Fibroblast of mammary gland (primary cell): Measurements from ENCODE around the gene TMEM120A.

ENCODE experiments used
- DNase-seq: peaks from one replicate; pipeline ENCODE4 v3.0.0-alpha.2; 2010; ENCODE audit warnings: low read depth
- H3K4me3 ChIP-seq: 2 replicates; pipeline ENCODE4 v1.5.1; 2011; ENCODE audit warnings: low read depth, mild to moderate bottlenecking, low read length, moderate library complexity; ENCODE audit not compliant: control insufficient read depth
- TF ChIP-seq, protein P1 (sequence below): conservative IDR thresholded peaks from 2 replicates; pipeline ENCODE4 v1.5.1; 2011; ENCODE audit warnings: low read depth, low read length, inconsistent platforms; ENCODE audit not compliant: control insufficient read depth, insufficient read depth

The TMEM120A gene

DNA sequence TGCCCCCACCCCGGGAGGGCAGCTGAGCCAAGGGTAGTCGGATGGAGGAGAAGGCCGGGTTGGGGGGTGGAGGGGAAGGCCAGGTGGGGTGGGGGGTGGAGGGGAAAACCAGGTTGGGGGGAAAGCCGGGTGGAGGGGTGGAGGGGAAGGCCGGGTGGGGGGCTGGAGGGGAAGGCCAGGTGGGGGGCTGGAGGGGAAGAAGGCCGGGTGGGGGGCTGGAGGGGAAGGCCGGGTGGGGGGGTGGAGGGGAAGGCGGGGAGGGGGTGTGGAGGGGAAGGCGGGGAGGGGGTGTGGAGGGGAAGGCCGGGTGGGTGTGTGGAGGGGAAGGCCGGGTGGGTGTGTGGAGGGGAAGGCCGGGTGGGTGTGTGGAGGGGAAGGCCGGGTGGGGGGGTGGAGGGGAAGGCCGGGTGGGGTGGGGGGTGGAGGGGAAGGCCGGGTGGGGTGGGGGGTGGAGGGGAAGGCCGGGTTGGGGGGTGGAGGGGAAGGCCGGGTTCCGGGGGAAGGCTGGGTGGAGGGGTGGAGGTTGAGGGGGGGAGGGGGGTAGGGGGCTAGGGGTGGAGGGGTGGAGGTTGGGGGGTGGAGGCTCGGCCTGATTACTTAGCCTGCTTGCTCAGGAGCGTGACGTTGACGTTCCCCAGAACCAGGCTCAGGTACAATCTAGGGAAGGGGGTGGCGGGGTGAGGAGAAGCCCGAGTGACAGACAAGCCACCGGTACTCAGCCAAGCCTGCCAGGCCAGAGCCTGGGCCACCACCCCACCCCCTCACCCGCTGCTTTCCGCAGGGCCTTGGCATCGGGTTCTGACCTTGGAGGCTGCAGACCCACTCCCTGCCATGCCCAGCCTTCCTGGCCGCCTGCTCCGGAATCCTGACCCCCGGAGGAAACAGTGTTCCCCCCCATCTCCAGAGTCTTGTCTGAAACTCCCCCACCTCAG lies 5.6 kb downstream of the TMEM120A start:
- H3K4me3 ChIP-seq, result no peak overlapping the region
- TF ChIP-seq, protein P1, sequence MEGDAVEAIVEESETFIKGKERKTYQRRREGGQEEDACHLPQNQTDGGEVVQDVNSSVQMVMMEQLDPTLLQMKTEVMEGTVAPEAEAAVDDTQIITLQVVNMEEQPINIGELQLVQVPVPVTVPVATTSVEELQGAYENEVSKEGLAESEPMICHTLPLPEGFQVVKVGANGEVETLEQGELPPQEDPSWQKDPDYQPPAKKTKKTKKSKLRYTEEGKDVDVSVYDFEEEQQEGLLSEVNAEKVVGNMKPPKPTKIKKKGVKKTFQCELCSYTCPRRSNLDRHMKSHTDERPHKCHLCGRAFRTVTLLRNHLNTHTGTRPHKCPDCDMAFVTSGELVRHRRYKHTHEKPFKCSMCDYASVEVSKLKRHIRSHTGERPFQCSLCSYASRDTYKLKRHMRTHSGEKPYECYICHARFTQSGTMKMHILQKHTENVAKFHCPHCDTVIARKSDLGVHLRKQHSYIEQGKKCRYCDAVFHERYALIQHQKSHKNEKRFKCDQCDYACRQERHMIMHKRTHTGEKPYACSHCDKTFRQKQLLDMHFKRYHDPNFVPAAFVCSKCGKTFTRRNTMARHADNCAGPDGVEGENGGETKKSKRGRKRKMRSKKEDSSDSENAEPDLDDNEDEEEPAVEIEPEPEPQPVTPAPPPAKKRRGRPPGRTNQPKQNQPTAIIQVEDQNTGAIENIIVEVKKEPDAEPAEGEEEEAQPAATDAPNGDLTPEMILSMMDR, result no peak
- no peak for DNase-seq

DNA sequence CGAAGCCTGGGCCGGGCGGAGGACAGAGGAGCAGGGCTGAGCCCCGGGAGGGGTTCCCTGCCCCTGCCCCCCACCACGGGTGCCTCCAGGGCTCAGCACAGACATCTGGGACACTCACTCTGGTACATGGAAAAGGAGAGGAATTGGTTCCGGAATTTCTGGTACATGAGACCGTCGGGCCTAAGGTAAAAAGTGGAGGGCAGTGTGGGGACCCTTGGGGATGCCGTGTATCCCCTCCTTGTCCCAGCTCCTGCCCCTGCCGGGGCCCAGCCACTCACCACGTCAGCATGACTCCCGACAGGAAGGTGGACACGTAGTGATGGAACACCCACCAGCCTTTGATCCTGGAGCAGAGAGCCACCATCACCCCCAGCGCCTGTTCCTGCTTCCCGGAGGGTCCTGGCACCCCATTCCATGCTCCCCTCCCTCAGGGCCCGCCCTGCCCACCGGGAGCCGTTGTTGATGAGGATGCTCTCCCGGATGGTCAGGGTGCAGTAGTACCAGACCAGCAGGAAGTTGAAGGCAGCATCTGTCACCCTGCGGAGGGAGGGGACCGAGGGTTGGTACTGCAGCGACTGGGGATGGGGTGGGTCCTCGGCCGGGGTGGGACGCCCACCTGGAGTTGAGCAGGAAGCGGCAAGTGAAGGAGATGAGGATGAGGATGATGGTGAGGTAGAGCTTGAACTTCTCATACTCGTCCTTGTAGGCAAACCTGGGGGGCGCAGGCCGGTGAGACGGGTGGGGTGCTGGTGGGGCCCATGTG lies 6.4 kb downstream of the TMEM120A start:
- TF ChIP-seq, protein P1, result no peak
- no peak for DNase-seq
- no peak overlapping the region for H3K4me3 ChIP-seq

DNA sequence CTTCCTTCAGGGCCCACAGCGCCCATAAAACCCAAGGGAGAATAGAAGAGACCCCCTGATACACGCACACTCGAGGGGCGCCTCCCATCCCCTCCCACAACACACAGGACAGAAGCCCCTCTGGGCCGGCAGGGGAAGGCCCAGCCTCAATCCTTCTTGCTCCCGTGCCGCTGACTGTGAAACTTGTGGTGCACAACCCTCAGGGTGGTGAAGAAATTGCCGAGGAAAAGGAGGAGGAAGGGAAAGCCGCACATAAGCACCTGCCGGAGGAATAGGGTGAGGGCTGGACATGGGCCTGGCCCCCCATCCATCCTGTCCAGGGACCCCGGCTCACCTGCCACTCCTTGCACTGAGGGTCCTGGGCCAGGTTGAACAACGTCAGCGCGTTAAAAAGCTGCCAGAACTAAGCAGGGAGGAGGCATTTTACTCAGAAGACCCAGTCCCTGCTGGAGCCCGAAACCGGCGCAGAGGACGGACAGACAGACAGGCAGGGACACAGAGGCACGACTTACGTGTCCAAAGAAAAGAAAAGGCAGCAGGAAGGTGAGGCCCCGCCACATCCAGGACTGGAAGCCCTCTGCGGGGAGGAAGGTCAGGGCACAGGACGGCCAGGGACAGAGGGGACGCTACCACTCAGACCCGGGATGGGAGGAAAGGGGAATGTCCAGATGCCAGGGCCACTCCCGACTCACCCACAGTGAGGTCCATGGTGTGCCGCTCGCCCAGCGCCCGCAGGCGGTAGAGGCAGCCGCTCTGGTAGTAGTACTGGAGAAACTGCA lies 7.2 kb downstream of the TMEM120A start:
- no peak for DNase-seq
- TF ChIP-seq, protein P1, result no peak
- H3K4me3 ChIP-seq, result no peak overlapping the region

DNA sequence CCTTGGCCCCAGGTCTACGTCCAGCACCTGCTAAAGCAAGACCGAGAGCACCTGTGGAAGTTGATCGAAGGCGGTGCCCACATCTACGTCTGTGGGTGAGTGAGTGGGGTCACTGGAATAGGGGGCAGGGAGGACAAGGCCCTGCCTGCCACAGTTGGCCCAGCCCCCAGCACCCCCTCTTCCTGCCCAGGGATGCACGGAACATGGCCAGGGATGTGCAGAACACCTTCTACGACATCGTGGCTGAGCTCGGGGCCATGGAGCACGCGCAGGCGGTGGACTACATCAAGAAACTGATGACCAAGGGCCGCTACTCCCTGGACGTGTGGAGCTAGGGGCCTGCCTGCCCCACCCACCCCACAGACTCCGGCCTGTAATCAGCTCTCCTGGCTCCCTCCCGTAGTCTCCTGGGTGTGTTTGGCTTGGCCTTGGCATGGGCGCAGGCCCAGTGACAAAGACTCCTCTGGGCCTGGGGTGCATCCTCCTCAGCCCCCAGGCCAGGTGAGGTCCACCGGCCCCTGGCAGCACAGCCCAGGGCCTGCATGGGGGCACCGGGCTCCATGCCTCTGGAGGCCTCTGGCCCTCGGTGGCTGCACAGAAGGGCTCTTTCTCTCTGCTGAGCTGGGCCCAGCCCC lies 8.1 kb downstream of the TMEM120A start:
- TF ChIP-seq, protein P1, result no peak
- no peak overlapping the region for H3K4me3 ChIP-seq
- DNase-seq, result no peak

DNA sequence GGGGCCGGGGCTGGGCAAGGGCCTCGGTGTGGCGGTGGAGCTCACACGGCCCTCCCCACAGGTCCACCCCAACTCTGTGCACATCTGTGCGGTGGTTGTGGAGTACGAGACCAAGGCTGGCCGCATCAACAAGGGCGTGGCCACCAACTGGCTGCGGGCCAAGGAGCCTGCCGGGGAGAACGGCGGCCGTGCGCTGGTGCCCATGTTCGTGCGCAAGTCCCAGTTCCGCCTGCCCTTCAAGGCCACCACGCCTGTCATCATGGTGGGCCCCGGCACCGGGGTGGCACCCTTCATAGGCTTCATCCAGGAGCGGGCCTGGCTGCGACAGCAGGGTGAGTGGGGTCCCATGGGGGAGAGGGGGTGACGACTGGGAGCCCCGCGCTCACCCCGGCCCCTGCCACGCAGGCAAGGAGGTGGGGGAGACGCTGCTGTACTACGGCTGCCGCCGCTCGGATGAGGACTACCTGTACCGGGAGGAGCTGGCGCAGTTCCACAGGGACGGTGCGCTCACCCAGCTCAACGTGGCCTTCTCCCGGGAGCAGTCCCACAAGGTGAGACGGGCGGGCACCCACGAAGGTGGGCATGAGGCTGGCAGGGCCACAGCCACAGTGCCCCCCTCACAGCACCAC lies 8.8 kb downstream of the TMEM120A start:
- H3K4me3 ChIP-seq, result no peak overlapping the region
- TF ChIP-seq, protein P1, result no peak
- peak; percentile 31 for DNase-seq
